ENCODE results near the gene RAPSN. TPM values are rescaled to one million over a fixed set of nuclear protein-coding genes. Genes with fewer than 3 reads are reported as not detected.

The RAPSN gene
- total RNA-seq, 4 donors from 2014 or later = 0.49 TPM; not detected in 3

GRCh38 chr11:47406896-47407745, 41.8 kb downstream of the RAPSN start:
- 36 to 41% methylated on average over 12 of the region's 12 CpGs for WGBS, 2 donors
- no peak for TF ChIP-seq POLR2A (IDR thresholded peaks at IDR 0.05)
- TF ChIP-seq, protein P1, sequence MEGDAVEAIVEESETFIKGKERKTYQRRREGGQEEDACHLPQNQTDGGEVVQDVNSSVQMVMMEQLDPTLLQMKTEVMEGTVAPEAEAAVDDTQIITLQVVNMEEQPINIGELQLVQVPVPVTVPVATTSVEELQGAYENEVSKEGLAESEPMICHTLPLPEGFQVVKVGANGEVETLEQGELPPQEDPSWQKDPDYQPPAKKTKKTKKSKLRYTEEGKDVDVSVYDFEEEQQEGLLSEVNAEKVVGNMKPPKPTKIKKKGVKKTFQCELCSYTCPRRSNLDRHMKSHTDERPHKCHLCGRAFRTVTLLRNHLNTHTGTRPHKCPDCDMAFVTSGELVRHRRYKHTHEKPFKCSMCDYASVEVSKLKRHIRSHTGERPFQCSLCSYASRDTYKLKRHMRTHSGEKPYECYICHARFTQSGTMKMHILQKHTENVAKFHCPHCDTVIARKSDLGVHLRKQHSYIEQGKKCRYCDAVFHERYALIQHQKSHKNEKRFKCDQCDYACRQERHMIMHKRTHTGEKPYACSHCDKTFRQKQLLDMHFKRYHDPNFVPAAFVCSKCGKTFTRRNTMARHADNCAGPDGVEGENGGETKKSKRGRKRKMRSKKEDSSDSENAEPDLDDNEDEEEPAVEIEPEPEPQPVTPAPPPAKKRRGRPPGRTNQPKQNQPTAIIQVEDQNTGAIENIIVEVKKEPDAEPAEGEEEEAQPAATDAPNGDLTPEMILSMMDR (IDR thresholded peaks at IDR 0.05) = no peak
- peak overlapping the region; percentile 24 for H3K4me3 ChIP-seq (ENCODE audit: low read depth, poor library complexity, severe bottlenecking)
- intact Hi-C loops (cut with DNase I; ENCODE audit: low total_unique reads) = no loop called here
- no peak for DNase-seq (ENCODE audit: low spot score in 2 of 2)

DNA sequence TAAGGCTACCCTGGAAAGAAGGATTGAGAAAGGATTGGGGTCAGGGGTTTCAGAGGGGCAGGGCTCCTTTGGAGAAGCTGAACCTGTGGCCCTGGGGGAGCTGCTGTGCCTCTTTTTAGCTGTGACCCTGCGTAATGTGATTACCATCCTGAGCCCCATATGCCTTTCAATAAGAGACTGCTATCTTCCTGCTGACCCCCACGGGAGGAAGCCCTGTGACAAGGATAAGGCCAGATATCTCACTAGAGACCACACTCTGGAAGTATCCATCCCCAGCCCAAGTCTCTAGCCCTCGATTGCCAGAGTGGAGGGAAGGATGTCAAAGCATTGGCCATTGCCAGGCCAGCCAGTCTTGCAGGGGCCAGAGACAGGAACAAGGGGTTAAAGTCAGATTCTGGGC, 45.4 kb downstream of the RAPSN start:
- TF ChIP-seq, protein P1 (IDR thresholded peaks at IDR 0.05) = no peak
- no peak for TF ChIP-seq POLR2A (IDR thresholded peaks at IDR 0.05)
- intact Hi-C loops (cut with DNase I; ENCODE audit: low total_unique reads) = no loop called here
- DNase-seq (ENCODE audit: low spot score in 2 of 2) = no peak
- WGBS, 2 donors = 73 to 81% methylated on average over 3 of the region's 3 CpGs
- H3K4me3 ChIP-seq (ENCODE audit: low read depth, poor library complexity, severe bottlenecking) = no peak overlapping the region

GRCh38 chr11:47403135-47403534, 45.8 kb downstream of the RAPSN start:
- intact Hi-C loops (cut with DNase I; ENCODE audit: low total_unique reads) = no loop called here
- no peak overlapping the region for H3K4me3 ChIP-seq (ENCODE audit: low read depth, poor library complexity, severe bottlenecking)
- no peak for DNase-seq (ENCODE audit: low spot score in 2 of 2)
- WGBS, 2 donors = 66 to 72% methylated on average over 4 of the region's 4 CpGs
- TF ChIP-seq, protein P1 (IDR thresholded peaks at IDR 0.05) = no peak
- no peak for TF ChIP-seq POLR2A (IDR thresholded peaks at IDR 0.05)

DNA sequence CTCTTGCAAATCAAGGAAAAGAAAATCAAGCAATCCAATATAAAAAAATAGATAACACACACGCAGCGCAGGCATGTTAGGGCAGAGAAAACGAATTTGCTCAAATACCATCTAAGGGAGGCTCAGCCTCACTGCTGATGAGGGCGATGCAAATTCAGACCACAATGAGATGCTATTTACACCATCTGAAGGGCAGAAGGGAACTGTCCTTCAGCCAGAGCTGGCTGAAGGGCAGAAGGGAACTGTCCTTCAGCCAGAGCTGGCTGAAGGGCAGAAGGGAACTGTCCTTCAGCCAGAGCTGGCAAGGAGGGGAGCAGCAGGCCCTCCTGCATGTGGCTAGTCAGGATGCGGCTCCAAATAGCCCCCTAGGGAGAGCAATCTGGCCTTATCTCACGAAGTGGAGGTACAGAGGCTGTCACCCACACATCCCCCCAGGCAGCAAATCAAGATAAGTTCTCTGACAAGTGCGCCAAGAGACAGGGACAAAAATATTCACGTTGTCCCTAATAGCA, 48.1 kb downstream of the RAPSN start:
- DNase-seq (ENCODE audit: low spot score in 2 of 2) = no peak
- H3K4me3 ChIP-seq (ENCODE audit: low read depth, poor library complexity, severe bottlenecking) = no peak overlapping the region
- intact Hi-C loops (cut with DNase I; ENCODE audit: low total_unique reads) = no loop called here
- TF ChIP-seq POLR2A (IDR thresholded peaks at IDR 0.05) = no peak
- WGBS, 2 donors = 9 to 17% methylated on average over 8 of the region's 8 CpGs

- WGBS, 2 donors = 8 to 11% methylated on average over 16 to 27 of the region's 47 CpGs
- DNase-seq (ENCODE audit: low spot score in 2 of 2) = no peak
- intact Hi-C loops (cut with DNase I; ENCODE audit: low total_unique reads) = no loop called here
- TF ChIP-seq POLR2A (IDR thresholded peaks at IDR 0.05) = no peak
- TF ChIP-seq, protein P1 (IDR thresholded peaks at IDR 0.05) = no peak
- no peak overlapping the region for H3K4me3 ChIP-seq (ENCODE audit: low read depth, poor library complexity, severe bottlenecking)
Observed at GRCh38 chr11:47399860-47400767, 48.8 kb downstream of the RAPSN start.

GRCh38 chr11:47398551-47398950, 50.4 kb downstream of the RAPSN start:
- DNase-seq (ENCODE audit: low spot score in 2 of 2) = no peak
- TF ChIP-seq POLR2A (IDR thresholded peaks at IDR 0.05) = no peak
- TF ChIP-seq, protein P1 (IDR thresholded peaks at IDR 0.05) = no peak
- 50 to 100% methylated on average over 1 of the region's 1 CpG for WGBS, 2 donors
- no peak overlapping the region for H3K4me3 ChIP-seq (ENCODE audit: low read depth, poor library complexity, severe bottlenecking)
- intact Hi-C loops (cut with DNase I; ENCODE audit: low total_unique reads) = no loop called here
